Mesenteric fat pad (tissue), 1 donor: ENCODE data around the gene SLC25A45. TPM values are rescaled to one million over a fixed set of nuclear protein-coding genes. Genes with fewer than 3 reads are reported as not detected.
A peak's percentile ranks its signal among the peaks of the same experiment; 100 is the strongest.
"Not testable (repeated sequence)": the region's sequence is repeated elsewhere in the genome, so short reads cannot be mapped to it uniquely, and the experiment has no call there.

Source experiments
- DNase-seq: peaks from one replicate; pipeline ENCODE4 v3.0.0-alpha.2; 2020; ENCODE audit warnings: low spot score
- total RNA-seq: library from RNA; stranded (reverse); fragmentation: NEBNext Ultra II Directional; extraction: Animal tissue kit (Norgen Biotek cat#: 25700); gene quantifications from one replicate; pipeline ENCODE4 v1.2.1, GENCODE V29; 2021
- donor health status: DM: yes; HTN: yes; CAD: no.

The SLC25A45 gene
- total RNA-seq, 1 donor from 2014 or later = 8.7 TPM

DNA sequence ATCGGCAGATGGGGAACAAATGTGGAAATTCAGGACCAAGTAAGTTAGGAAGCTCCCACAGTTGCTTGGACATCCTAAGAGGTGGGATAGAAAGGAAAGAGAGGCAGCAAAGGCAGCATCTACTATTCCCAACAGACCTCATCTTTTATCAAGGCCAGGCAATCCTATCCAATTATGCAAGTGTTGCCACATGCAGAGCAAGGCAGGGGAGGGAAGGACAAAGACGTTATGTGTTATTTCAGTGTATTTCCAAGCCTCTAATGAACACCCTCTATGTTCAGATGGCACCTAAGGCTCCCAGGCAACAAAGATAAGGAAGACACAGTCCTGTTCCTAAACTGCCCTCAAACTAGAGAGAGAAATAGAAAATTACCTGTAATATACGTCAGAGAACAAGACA, 18.7 kb downstream of the SLC25A45 start:
- no peak for DNase-seq

DNA sequence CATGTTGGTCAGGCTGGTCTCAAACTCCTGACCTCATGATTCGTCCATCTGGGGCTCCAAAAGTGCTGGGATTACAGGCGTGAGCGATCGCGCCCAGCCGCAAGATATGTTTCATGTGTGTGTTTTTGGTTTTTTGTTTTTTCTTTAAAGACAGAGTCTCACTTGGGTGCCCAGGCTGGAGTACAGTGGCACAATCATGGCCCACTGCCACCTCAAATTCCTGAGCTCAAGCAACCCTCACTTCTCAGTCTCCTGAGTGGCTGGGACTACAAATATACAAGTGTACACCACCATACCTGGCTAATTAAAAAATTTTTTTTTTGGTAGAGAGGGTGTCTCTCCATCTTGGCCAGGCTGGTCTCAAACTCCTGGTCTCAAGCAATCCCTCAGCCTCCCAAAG, 19.5 kb downstream of the SLC25A45 start:
- no peak for DNase-seq

DNA sequence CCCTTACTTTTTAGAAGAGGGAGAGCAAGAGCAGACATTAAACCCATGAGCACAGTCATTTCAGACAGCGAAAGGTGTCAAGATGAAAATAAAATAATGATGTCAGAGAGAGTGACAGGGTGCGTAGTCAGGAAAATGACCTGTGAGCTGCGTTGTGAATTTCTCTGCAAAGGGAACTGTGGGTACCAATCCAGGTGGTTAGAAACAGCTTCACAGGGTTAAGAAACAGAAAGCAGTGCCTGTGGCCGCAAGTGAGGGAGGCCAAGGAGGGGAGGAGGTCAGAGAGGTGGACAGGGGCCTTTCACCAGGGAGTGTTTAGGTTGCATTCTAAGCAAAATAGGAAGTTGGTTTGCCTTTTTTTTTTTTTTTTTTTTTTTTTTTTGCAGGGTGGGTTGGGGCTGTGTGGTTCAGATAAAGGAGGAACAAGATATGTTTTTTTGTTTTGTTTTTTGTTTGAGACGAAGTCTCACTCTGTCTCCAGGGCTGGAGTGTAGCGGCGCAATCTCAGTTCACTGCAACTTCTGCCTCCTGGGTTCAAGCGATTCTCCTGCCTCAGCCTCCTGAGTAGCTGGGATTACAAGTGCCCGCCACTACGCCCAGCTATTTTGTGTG, 20.0 kb downstream of the SLC25A45 start:
- no peak for DNase-seq

DNA sequence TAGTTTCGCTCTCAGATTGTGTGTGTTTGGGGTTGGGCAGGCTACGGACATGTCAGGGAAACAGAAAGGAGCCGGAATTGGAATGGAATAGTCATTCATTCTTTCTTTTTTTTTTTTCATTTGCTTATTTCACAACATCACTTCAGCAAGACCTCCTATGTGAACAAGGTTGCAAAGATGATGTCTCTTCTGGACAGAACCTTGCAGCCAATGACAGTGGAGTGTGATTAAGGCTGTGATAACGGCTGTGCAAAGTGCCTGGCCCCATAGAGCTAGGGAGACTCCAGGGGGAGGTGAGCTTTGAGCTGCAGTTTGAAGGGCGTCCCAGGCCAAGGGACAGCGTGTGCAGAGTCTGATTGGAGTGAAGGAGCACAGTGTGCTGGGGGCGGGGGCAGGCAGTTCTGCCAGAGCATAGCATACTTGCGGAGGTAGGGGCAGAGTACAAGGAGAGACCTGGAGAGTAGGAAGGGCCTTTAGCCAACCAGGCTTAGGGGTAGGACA, 24.5 kb downstream of the SLC25A45 start:
- no peak for DNase-seq

DNA sequence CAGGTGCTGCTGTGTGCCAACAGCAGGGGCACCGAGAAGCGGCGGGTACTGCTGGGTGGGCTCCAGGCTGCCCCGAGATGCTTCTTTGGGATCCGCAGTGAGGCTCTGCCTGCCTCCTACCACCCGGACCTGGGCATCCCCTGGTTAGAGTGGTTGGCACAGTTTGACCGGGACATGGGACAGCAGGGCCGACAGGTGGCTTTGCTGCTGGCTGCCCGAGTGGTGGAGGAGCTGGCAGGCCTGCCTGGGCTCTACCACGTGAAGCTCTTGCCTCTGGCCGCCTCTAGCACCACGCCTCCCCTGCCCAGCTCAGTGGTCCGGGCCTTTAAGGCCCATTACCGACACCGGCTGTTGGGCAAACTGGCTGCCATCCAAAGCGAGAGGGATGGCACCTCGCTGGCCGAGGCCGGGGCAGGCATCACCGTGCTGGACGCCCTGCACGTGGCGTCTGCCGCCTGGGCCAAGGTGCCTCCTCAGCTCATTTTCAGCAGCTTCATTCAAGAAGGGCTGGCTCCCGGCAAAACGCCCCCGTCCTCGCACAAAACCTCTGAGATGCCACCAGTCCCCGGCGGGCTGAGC, 26.0 kb downstream of the SLC25A45 start:
- no peak for DNase-seq

DNA sequence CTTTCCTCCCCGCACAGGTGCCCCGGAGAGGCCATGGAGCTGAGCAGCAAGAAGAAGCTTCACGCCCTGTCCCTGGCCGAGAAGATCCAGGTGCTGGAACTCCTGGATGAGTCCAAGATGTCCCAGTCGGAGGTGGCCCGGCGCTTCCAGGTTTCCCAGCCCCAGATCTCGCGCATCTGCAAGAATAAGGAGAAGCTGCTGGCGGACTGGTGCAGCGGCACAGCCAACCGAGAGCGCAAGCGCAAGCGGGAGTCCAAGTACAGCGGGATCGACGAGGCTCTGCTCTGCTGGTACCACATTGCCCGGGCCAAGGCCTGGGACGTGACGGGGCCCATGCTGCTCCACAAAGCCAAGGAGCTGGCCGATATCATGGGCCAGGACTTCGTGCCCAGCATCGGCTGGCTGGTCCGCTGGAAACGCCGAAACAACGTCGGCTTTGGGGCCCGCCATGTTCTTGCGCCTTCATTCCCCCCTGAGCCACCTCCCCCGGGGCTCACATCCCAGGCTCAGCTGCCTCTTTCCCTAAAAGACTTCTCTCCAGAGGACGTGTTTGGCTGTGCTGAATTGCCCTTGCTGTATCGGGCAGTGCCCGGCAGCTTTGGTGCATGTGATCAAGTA, 26.6 kb downstream of the SLC25A45 start:
- peak; percentile 89 for DNase-seq

DNA sequence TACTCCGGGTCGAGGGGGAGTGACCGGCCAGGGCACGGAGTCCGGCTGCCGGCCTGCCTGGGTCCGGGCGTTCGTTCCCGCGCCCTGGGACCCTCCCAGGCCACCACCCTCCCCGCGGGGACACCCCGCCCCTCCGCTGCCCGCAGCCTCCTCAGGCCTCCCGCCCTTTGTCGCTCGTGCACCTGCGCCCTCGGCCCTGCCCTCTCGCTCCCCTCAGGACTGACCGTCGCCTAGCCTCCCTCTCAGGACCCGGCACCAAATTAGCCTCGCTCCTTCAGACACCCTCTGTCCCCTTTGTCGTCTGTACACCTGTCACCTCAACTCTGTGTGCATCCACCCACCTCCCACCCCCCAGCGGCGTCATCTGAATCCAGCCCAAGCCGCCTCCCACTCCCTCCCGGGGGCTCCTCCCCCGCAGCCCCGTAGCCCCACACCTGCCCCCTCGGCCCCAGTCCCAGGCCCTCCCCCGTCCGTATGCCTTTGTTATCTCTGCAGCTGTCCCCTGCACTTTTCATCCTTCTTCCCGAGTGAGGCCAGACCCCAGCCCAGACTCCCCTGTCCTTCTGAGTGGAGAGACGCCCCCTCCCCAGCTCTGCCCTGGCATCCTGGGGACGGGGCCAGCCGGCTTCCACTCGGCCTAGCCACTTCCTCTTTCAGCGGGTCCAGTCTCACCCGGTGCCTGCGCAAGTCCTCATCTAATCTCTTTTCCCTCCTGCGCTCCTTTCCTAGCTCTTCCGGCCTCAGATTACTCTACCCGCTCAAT, 27.3 kb downstream of the SLC25A45 start:
- no peak for DNase-seq

DNA sequence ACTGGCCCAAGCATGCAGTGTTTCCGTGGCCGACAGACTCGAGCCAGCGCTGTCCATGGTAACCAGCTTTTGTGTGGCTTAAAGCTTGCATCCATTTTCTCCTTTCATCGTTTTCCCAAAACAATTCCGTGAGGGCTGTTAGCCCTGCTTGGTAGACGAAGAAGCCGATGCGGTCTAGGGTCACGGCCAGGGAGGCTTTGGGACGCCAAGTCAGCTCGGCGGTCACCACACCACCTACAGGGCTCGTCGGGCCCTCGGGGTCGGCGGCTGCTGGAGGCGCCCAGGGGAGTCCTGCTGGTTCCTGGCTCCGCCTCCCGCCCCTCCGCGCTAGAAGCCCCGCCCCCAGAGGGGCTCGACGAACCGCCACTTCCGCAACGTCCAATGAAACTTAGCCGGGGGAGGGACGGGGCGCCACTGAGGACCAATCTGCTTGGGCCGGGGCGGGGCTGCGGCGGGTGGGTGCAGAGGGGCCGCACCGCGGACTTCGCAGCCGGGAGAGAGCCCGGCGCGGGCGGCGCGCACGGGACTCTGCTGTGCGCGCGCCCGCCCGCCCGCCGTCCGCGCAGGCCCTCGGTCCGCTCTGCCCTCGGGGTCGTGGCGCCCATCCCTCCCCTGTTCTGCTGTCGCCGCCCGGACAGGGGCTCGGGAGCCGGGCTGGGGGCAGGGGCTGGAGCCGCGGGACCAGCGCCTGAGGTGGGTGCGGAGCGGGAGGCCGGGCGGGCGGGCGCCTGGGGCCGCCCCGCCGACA, 28.0 kb downstream of the SLC25A45 start, which contains the start of gene TIGD3:
Gene TIGD3, plus strand, starts transcription at position 487 of the 748 bp plus-strand sequence. CDS start 1,058 bp downstream, outside the sequence.
- peak; percentile 97 for DNase-seq

DNA sequence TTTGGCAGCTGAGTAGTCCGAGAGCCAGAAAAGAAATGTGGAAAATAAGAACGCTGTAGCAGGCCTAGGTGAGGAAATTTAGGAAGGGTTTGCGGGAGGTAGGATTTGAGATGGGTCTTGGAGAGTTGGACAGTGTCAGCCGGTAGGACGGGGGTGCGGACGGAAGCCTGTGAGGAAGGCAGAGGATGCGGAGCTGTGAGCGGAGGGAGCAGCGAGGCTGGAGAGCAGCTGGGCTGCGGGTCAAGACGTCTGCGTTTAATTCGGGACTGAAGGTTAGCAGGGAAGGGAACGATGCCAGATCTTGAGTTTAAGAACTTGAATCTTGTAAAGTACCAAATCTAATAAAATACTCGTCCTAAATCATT, 28.6 kb downstream of the SLC25A45 start:
- no peak for DNase-seq

DNA sequence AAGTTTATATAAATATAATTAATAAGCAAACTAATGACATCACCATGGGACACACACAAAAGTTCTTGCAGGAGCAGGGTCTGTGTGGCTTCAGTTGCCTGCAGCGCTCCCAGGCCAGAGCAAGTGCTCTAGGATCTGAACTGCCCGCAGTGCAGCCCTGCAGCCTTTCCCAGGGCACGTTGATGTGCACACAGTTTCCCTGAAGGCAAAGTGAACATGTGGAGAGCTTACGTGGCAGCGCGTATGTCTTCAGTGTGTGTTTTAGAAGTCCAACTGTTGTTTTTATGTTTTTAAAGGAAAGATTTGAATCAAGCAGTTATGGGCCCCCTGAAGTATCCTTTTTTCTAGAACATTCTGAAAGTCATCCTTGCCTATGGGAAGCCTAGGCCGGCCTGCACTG, 29.1 kb downstream of the SLC25A45 start:
- DNase-seq = no peak

DNA sequence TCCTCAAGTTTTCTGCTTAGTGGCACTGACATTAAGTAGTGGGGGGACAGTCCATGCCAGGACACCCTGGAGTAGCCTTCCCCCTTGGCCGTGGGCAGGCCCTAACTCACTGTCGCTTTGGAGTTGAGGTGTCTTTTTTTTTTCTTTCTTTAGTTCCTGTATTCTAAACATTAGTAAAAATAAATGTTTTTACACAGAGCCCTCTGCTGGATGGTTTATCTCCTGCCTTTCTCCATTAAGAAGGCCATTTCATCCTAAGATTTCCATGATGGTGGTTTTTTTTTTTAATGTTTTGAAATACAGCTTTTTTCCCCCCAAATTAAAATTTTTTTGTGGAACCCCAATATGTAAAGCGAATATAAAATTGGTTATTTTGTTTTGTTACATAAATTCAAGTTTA, 29.7 kb downstream of the SLC25A45 start:
- no peak for DNase-seq

DNA sequence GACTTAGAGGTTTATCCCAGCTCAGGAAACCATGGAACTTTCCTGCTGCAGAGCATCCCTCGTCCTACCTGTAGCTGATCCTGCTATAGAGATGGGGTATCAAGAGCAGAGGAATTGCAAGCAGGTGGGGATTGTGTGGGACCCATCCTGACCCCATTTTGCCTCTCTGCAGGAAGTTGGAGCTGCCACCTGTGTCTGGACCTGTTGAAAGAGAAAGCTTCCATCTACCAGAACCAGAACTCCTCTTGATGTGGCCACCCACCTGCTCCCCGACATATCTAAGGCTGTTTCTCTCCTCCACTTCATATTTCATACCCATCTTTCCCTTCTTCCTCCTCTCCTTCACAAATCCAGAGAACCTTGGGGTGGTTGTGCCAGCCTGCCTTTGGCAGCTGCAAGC, 30.9 kb downstream of the SLC25A45 start:
- DNase-seq = no peak

DNA sequence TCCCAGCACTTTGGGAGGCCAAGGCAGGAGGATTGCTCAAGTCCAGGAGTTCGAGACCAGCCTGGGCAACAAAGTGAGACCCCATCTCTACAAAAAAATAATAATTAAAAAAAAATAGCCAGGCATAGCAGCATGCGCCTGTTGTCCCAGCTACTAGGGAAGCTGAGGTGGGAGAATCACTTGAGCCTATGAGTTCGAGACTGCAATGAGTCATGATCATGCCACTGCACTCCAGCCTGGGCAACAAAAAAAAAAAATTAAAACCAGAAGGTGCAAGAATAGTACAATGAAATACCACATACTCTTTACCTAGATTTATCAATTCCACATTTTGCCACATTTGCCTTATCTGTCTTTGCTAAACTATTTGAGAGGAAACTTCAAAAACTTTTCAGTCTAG, 40.6 kb downstream of the SLC25A45 start:
- DNase-seq = no peak

DNA sequence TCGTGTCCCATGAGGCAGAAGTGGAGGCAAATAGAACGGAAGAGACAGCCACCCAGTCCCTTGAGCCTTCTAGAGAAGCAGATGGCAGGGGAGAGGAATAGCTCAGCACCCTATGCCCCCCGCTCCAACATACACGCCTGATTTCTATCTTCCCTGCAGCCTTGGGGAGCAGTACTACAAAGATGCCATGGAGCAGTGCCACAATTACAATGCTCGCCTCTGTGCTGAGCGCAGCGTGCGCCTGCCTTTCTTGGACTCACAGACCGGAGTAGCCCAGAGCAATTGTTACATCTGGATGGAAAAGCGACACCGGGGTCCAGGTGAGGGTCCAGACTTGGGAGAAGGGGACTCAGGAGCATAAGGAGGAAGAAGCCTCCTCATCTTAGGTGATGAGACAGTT, 42.2 kb downstream of the SLC25A45 start:
- DNase-seq = no peak

DNA sequence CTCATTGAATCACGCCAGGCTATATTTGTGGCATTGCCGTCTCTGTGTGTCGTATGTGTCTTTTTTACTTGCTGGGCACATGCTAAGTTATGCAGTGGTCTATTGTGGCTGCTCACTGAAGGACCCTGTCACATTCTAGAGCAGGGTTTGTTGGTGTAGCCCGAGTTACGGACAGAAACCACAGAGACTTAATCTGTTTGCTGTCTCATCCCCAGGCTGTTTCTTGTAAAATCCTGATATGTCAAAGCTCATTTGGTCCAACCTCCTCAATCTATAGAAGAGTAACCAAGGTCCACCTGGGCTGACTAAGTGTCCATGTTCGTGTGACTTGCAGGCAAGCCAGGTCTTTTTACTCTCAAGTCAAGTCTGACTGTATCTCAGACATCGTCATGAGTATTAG, 43.8 kb downstream of the SLC25A45 start:
- DNase-seq = no peak

DNA sequence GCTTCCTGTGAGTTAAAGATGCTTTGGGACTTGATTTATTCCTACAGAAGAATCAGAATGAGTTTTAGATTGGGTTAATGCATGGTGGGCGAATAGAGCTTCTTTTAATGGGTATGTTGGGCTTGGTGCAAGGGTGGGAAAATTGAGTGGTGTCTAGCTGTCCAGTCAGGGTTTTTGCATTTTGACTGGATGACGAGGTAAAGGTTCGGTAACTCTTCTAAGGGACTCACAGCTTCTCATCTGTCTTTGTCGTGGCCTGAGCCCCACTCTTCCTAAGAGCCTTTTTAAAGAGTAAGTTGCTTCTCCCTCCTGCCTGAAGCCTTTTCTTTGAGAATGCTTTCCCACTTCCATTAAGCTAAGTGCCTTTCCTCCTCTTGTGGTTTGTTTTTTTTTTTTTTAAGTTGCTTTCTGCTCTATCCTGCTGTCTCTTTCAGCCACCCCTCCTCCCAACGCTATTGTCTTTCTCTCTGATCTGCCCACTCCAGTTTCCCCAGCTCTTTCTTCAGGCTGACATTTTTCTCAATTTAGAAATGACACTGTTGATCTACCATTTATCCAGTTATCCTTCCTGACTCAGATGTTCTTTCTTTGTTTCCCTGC, 47.6 kb downstream of the SLC25A45 start:
- no peak for DNase-seq

DNA sequence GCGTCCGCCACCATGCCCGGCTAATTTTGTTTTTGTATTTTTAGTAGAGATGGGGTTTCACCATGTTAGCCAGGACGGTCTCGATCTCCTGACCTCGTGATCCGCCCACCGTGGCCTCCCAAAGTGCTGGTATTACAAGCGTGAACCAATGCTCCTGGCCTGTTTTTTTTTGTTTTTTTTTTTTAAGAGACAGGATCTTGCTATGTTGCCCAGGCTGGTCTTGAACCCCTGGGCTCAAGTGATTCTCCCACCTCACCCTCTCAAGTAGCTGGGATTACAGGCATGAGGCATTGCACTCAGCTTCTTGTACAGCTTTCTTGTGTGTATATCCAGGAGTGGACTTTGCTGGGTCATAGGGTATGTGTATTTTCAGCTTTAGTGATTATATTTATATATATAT, 49.9 kb downstream of the SLC25A45 start:
- DNase-seq = not testable (repeated sequence)

DNA sequence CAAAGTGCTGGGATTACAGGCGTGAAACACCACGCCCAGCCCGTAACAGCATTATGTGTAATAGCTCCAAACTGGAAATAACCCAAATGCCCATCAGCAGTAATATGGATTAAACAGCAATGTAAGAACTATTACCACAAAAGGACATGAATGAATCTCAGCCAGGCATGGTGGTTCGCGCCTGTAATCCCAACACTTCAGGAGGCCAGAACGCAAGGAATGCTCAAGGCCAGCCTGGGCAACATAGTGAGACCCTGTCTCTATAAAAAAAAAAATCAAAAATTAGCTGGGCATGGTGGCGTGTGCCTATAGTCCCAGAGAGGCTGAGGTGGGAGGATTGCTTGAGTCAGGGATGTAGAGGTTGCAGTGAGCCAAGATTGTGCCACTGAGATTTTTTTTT, 51.9 kb downstream of the SLC25A45 start:
- DNase-seq = no peak

DNA sequence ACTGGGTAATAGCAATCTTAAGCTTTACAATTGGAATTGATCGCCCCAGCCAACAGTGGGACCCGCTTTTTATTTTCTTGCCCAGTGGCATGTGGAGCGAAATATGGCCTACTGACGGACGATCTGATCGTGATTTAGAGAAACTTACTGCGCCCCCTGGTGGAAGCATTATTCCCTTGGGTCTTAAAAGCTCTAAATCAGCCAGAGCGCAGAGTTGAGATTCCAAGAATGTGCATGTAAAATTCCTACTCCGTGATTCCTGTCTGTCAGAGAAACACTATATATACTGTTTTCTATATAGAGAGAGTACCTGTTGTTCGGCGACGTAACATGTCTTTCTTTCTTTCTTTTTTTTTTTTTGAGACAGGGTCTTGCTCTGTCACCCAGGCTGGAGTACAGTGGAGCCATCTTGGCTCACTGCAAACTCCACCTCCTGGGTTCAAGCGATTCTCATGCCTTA, 52.5 kb downstream of the SLC25A45 start:
- no peak for DNase-seq

DNA sequence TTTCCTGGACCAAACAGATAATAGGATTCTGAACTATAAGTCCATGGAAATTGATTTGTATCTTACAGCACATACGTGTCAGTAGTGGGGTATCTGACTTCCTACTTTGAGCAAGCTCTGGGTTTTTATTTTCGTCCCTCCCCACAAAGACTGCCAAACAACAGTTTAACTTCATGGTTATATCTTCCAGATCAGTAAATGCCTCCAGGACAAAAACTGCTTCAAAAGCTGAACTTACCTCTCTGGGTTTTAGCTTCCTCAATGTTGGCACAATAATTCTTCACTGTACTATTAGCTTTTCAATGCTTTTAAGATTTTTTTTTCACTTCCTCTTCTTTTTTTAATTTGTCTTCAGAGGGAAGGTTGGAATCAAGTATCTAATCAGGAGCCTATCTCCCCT, 53.0 kb downstream of the SLC25A45 start:
- DNase-seq = no peak

DNA sequence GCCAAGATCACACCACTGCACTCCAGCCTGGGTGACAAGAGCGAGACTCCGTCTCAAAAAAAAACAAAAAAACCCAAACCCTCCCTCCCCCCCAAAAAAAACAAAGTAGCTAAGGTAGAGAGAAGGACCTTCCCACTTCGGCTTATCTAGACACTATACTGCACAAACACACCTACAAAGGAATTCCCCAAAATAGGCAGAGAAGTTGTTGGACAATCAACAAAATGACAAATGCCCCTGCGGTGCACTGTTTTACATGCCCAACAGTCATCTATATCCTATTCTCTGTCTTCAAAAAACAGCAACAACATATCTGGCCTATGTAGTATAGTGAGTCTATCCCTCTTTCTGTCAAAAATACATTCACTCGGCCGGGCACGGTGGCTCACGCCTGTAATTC, 55.4 kb downstream of the SLC25A45 start:
- no peak for DNase-seq
